WERI-Rb-1 (cell line): ENCODE measurements around the gene ASS1.

Experiments used
- DNase-seq: peaks from one replicate; pipeline ENCODE4 v3.0.0-alpha.2; 2020
- H3K27ac ChIP-seq: fragments of 250-450 bp; sonication (Bioruptor Pico); 2 replicates; pipeline ENCODE4 v1.5.1; 2020; ENCODE audit warnings: mild to moderate bottlenecking, moderate library complexity
- H3K27me3 ChIP-seq: fragments of 250-450 bp; sonication (Bioruptor Pico); 2 replicates; pipeline ENCODE4 v1.5.1; 2021; ENCODE audit warnings: mild to moderate bottlenecking, low read depth, moderate library complexity; ENCODE audit not compliant: insufficient read depth, severe bottlenecking
- H3K36me3 ChIP-seq: fragments of 250-450 bp; sonication (Bioruptor Pico); 2 replicates; pipeline ENCODE4 v1.5.1; 2020; ENCODE audit warnings: mild to moderate bottlenecking, moderate library complexity
- H3K4me3 ChIP-seq: 2 replicates; pipeline ENCODE4 v1.5.1; 2011; ENCODE audit warnings: low read depth, mild to moderate bottlenecking, control low read depth, low read length
- H3K9me3 ChIP-seq: fragments of 250-450 bp; sonication (Bioruptor Pico); 2 replicates; pipeline ENCODE4 v1.5.1; 2021; ENCODE audit warnings: mild to moderate bottlenecking, moderate library complexity; ENCODE audit not compliant: severe bottlenecking
- TF ChIP-seq, protein P1 (sequence below): IDR thresholded peaks from 2 replicates; pipeline ENCODE4 v1.5.1; 2011; ENCODE audit warnings: low read depth, mild to moderate bottlenecking, control low read depth, inconsistent platforms, low read length

Gene ASS1

DNA sequence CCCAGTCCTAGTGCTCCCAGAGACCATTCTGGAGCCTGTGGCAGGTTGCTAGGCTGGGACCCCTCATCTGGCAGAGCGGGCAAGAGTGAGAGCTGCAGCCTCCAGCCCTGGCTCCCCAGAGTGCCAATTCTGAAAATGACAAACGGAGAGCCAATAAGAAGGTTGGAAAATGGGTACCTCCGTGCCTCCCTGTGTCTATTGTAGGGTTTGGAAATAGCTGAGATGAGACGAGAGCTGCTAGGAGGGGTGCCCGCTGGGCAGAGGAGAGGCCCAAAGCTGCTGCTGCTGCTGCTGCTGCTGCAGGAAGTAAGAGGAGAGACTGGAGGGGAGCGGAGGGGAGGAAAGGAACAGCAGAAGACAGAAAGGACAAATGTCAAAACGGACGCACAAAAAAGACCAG is 98.6 kb downstream of the ASS1 start:
- Histone ChIP-seq H3K4me3 (no peak overlapping the region), H3K27me3 (no peaks in the 10 kb centered on the region), H3K27ac (no peak overlapping the region), H3K9me3 (peaks cover 3% of the 10 kb centered on the region), H3K36me3 (no peaks in the 10 kb centered on the region)
- TF ChIP-seq, protein P1, sequence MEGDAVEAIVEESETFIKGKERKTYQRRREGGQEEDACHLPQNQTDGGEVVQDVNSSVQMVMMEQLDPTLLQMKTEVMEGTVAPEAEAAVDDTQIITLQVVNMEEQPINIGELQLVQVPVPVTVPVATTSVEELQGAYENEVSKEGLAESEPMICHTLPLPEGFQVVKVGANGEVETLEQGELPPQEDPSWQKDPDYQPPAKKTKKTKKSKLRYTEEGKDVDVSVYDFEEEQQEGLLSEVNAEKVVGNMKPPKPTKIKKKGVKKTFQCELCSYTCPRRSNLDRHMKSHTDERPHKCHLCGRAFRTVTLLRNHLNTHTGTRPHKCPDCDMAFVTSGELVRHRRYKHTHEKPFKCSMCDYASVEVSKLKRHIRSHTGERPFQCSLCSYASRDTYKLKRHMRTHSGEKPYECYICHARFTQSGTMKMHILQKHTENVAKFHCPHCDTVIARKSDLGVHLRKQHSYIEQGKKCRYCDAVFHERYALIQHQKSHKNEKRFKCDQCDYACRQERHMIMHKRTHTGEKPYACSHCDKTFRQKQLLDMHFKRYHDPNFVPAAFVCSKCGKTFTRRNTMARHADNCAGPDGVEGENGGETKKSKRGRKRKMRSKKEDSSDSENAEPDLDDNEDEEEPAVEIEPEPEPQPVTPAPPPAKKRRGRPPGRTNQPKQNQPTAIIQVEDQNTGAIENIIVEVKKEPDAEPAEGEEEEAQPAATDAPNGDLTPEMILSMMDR = no peak
- no peak for DNase-seq

GRCh38 chr9:130543859-130544258 is 99.1 kb downstream of the ASS1 start:
- DNase-seq = no peak
- no peak overlapping the region for H3K27ac ChIP-seq
- TF ChIP-seq, protein P1 = no peak
- H3K27me3 ChIP-seq = no peaks in the 10 kb centered on the region
- H3K9me3 ChIP-seq = peaks cover 6% of the 10 kb centered on the region
- no peaks in the 10 kb centered on the region for H3K36me3 ChIP-seq
- H3K4me3 ChIP-seq = no peak overlapping the region

DNA sequence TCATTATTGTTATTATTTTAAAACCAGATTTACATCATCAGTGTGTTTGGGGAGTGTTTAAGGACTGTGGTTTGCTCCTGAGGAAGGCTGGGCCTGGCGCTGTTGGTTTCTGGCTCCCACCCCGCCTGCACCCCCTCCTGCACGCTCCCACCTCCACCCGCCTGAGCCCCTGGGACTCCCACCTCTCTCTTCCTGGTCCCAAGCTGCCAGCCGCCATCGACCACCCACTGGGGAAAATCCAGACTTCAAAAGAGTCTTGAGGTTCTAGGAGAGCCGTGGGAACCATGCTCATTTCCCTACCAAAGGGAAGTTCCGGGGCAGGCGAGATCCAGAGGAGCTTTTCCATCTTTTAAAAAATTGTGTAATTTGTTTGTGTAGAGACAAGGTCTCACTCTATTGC is 99.6 kb downstream of the ASS1 start:
- TF ChIP-seq, protein P1 = no peak
- no peak for DNase-seq
- H3K27me3 ChIP-seq = no peaks in the 10 kb centered on the region
- H3K27ac ChIP-seq = no peak overlapping the region
- peaks cover 10% of the 10 kb centered on the region for H3K9me3 ChIP-seq
- H3K36me3 ChIP-seq = no peaks in the 10 kb centered on the region
- no peak overlapping the region for H3K4me3 ChIP-seq

DNA sequence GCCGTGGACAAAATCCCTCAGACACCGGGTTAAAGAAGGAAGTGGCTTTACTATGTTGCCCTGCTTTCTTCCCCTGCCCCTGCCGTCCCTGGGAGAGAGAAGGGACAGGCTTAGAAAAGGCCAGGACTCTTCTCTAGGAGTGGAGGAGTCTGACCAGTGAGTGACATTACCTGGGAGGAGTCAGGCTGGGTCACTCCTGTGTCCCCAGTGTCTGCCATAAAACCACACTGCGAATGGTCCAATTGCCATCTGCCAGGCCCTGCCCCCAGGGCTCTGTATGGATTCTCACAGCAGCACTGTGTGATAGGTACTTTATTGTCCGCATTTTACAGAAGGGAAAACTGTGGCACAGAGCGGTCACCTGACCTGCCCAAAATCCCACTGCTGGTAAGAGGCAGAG is 103.3 kb downstream of the ASS1 start:
- no peak for DNase-seq
- H3K27ac ChIP-seq = no peak overlapping the region
- no peaks in the 10 kb centered on the region for H3K27me3 ChIP-seq
- no peak overlapping the region for H3K4me3 ChIP-seq
- H3K36me3 ChIP-seq = no peaks in the 10 kb centered on the region
- H3K9me3 ChIP-seq = peaks cover 14% of the 10 kb centered on the region
- TF ChIP-seq, protein P1 = no peak

DNA sequence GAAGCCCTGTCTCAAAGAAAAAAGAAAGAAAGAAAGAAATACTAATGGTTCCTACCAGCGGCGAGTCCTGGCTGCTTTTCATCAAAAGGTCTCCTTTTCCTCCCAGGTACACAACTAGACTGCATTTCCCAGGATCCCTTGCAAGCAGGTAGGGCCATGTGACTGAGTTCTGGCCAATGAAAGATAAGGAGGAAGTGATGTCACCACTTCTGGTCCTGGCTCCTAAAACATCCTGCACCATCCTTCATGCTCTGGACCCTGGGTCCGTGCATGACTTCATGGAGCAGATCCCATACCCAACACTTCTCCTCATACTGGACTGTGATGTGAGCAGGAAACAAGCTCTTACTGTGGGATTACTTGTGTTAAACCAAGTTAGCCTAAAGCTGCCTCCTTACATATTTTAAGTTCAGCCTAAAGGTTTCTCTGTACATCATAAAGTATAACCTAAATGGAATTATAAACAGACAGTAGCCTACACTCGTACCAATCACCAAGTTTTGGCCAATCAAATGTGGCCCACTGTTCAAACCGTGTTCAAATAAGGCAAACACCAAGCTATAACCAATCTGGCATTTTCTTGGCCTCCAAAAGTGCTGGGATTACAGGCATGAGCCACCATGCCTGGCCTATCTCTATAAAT is 104.5 kb downstream of the ASS1 start:
- H3K36me3 ChIP-seq = no peaks in the 10 kb centered on the region
- H3K27me3 ChIP-seq = no peaks in the 10 kb centered on the region
- peaks cover 14% of the 10 kb centered on the region for H3K9me3 ChIP-seq
- no peak overlapping the region for H3K27ac ChIP-seq
- TF ChIP-seq, protein P1 = no peak
- DNase-seq = no peak
- H3K4me3 ChIP-seq = no peak overlapping the region
